ENCODE data around the gene STRAP. TPM values are rescaled to one million over a fixed set of nuclear protein-coding genes. Genes with fewer than 3 reads are reported as not detected.

Gene STRAP
- total and polyA plus RNA-seq, 2 of the 13 experiments (the other 11 are each of a cell fraction or from before 2014, with no cell fraction given), result 66.9 to 118 TPM

GRCh38 chr12:15896867-15897266, 14.7 kb downstream of the STRAP start:
- no peak overlapping the region for H3K27ac ChIP-seq (ENCODE audit: extremely low read length, insufficient read depth, low read length)
- no peak for DNase-seq (ENCODE audit: low spot score)
- H2AFZ ChIP-seq (ENCODE audit: low read length), result no peak overlapping the region
- ATAC-seq, result no peak
- peaks cover 10 to 65% of the 10 kb centered on the region in 2 experiments; a peak in 4 of 5 replicates for H3K36me3 ChIP-seq (replicated peaks in 1 of 2; ENCODE audit: control insufficient read depth in 1 of 2, insufficient read depth in 2 of 2, low read length in 2 of 2)
- no peak for FAIRE-seq
- H4K20me1 ChIP-seq (ENCODE audit: insufficient read depth, low read length), result no peaks in the 10 kb centered on the region
- ChIA-PET CTCF (ENCODE audit: low intra/inter-chr PET ratio, low total read pairs) (no interaction called here), POLR2A (no interaction called here)
- H3K4me1 ChIP-seq (ENCODE audit: insufficient read depth, low read length), result no peaks in the 10 kb centered on the region
- BruUV-seq (replicated peaks), result no TSS peak
- no peak overlapping the region for H3K4me3 ChIP-seq (replicated peaks in 1 of 3; ENCODE audit: insufficient read depth in 1 of 3, low read depth in 2 of 3, low read length in 3 of 3)
- intact Hi-C loops (cut with micrococcal nuclease; ENCODE audit: unreplicated experiment), result no loop called here
- no peaks in the 10 kb centered on the region for H3K79me2 ChIP-seq (ENCODE audit: insufficient read depth, low read length)
- WGBS (ENCODE audit: low lambda C conversion rate), result 100% methylated on average over 1 of the region's 1 CpG
- no peaks in the 10 kb centered on the region for H3K27me3 ChIP-seq (ENCODE audit: control insufficient read depth in 1 of 2, insufficient read depth in 2 of 2, low read length in 2 of 2)
- in situ Hi-C loops (cut with HindIII; ENCODE audit: extremely low pct_ligation_motif_present, low pct_unique_long_range_greater_than_20kb), result no loop called here
- H3K9me3 ChIP-seq (ENCODE audit: low read length), result no peaks in the 10 kb centered on the region
- H3K9ac ChIP-seq (ENCODE audit: insufficient read depth, low read depth, low read length), result no peak overlapping the region
- no peak overlapping the region for H3K4me2 ChIP-seq (ENCODE audit: low read depth, low read length)
- no peak for TF ChIP-seq ZNF253 (CRISPR knock-in tag; IDR thresholded peaks at IDR 0.05; ENCODE audit: borderline replicate concordance)

- no peak overlapping the region for H3K27ac ChIP-seq (ENCODE audit: extremely low read length, insufficient read depth, low read length)
- no peaks in the 10 kb centered on the region for H3K4me1 ChIP-seq (ENCODE audit: insufficient read depth, low read length)
- H3K79me2 ChIP-seq (ENCODE audit: insufficient read depth, low read length), result no peaks in the 10 kb centered on the region
- H3K27me3 ChIP-seq (ENCODE audit: control insufficient read depth in 1 of 2, insufficient read depth in 2 of 2, low read length in 2 of 2), result no peaks in the 10 kb centered on the region
- WGBS (ENCODE audit: low lambda C conversion rate), result 96% methylated on average over 2 of the region's 2 CpGs
- H3K36me3 ChIP-seq (replicated peaks in 1 of 2; ENCODE audit: control insufficient read depth in 1 of 2, insufficient read depth in 2 of 2, low read length in 2 of 2), result peaks cover 10 to 65% of the 10 kb centered on the region in 2 experiments; a peak in 4 of 5 replicates
- no peak overlapping the region for H2AFZ ChIP-seq (ENCODE audit: low read length)
- POLR2A ChIA-PET, result no interaction called here
- ATAC-seq (no peak), DNase-seq (ENCODE audit: low spot score) (no peak), FAIRE-seq (no peak)
- no peak overlapping the region for H3K4me2 ChIP-seq (ENCODE audit: low read depth, low read length)
- H3K4me3 ChIP-seq (replicated peaks in 1 of 3; ENCODE audit: insufficient read depth in 1 of 3, low read depth in 2 of 3, low read length in 3 of 3), result no peak overlapping the region
- intact Hi-C loops (cut with micrococcal nuclease; ENCODE audit: unreplicated experiment) (no loop called here), in situ Hi-C loops (cut with HindIII; ENCODE audit: extremely low pct_ligation_motif_present, low pct_unique_long_range_greater_than_20kb) (no loop called here)
- H3K9ac ChIP-seq (ENCODE audit: insufficient read depth, low read depth, low read length), result no peak overlapping the region
- no TSS peak for BruUV-seq (replicated peaks)
- TF ChIP-seq MAF1 (CRISPR knock-in tag; IDR thresholded peaks at IDR 0.05; ENCODE audit: borderline replicate concordance), result no peak
- TF ChIP-seq YEATS4 (CRISPR knock-in tag; IDR thresholded peaks at IDR 0.05; ENCODE audit: borderline replicate concordance), result no peak
- TF ChIP-seq ZNF629 (CRISPR knock-in tag; conservative IDR thresholded peaks at IDR 0.05), result no peak
- no peak for TF ChIP-seq STAT5B (CRISPR knock-in tag; IDR thresholded peaks at IDR 0.05)
- no peak for TF ChIP-seq ZNF225 (CRISPR knock-in tag; IDR thresholded peaks at IDR 0.05)
- no peak for TF ChIP-seq FOXJ3 (CRISPR knock-in tag; IDR thresholded peaks at IDR 0.05; ENCODE audit: borderline replicate concordance)
- no peak for TF ChIP-seq NFE2 (CRISPR knock-in tag; IDR thresholded peaks at IDR 0.05)
- no peak for TF ChIP-seq MLLT10 (CRISPR knock-in tag; IDR thresholded peaks at IDR 0.05)
- TF ChIP-seq SMAD9 (CRISPR knock-in tag; IDR thresholded peaks at IDR 0.05), result no peak
- TF ChIP-seq IKZF5 (CRISPR knock-in tag; IDR thresholded peaks at IDR 0.05), result no peak
- no peak for TF ChIP-seq POLR2AphosphoS2 (IDR thresholded peaks at IDR 0.05; ENCODE audit: low read depth, low read length)
- no peak for TF ChIP-seq ZNF83 (CRISPR knock-in tag; IDR thresholded peaks at IDR 0.05; ENCODE audit: borderline replicate concordance)
- H4K20me1 ChIP-seq (ENCODE audit: insufficient read depth, low read length), result no peaks in the 10 kb centered on the region
- CTCF ChIA-PET (ENCODE audit: low intra/inter-chr PET ratio, low total read pairs), result no interaction called here
- H3K9me3 ChIP-seq (ENCODE audit: low read length), result no peaks in the 10 kb centered on the region
Measured at GRCh38 chr12:15897433-15897832, 15.2 kb downstream of the STRAP start.

All from HepG2 (cell line).